Thyroid gland (tissue), 4 donors: ENCODE results near the gene LRFN5.

Experiments
- CTCF ChIP-seq, 6 experiments: fragments of 200-600 bp in 3 of 6; fragments of 450-650 bp in 3 of 6; sonication (generic) in 3 of 6; IDR thresholded peaks; one replicate each; pipeline ENCODE4 v1.5.1; 2016 to 2019; ENCODE audit warnings: antibody characterized with exemption in 6 of 6, mild to moderate bottlenecking in 2 of 6, inconsistent platforms in 1 of 6, moderate library complexity in 1 of 6
- POLR2A ChIP-seq, 2 donors: fragments of 450-650 bp; IDR thresholded peaks; one replicate each; pipeline ENCODE4 v1.6.1; 2017; ENCODE audit warnings: antibody characterized with exemption in 2 of 2, mild to moderate bottlenecking in 2 of 2, moderate library complexity in 1 of 2

GRCh38 chr14:41650802-41651201 is 44.1 kb downstream of the LRFN5 start:
- no peak for TF ChIP-seq POLR2A (IDR thresholded peaks at IDR 0.05)
- TF ChIP-seq CTCF (IDR thresholded peaks at IDR 0.05), result no peak
